GM21717 (cell line): ENCODE measurements around the gene HSPB9.
"Not testable (repeated sequence)": the region's sequence is repeated elsewhere in the genome, so short reads cannot be mapped to it uniquely, and the experiment has no call there.

Source experiments
- ATAC-seq: cut with Tn5 transposase; IDR thresholded peaks from one replicate; pipeline ENCODE4 v1.9.1; 2021; ENCODE audit warnings: mild to moderate bottlenecking, moderate library complexity; ENCODE audit not compliant: unreplicated experiment

Gene HSPB9

GRCh38 chr17:42141382-42141781 lies 18.8 kb downstream of the HSPB9 start:
- no peak for ATAC-seq

GRCh38 chr17:42142371-42142896 lies 19.8 kb downstream of the HSPB9 start:
- no peak for ATAC-seq

GRCh38 chr17:42143138-42143537 lies 20.5 kb downstream of the HSPB9 start:
- ATAC-seq, result not testable (repeated sequence)

DNA sequence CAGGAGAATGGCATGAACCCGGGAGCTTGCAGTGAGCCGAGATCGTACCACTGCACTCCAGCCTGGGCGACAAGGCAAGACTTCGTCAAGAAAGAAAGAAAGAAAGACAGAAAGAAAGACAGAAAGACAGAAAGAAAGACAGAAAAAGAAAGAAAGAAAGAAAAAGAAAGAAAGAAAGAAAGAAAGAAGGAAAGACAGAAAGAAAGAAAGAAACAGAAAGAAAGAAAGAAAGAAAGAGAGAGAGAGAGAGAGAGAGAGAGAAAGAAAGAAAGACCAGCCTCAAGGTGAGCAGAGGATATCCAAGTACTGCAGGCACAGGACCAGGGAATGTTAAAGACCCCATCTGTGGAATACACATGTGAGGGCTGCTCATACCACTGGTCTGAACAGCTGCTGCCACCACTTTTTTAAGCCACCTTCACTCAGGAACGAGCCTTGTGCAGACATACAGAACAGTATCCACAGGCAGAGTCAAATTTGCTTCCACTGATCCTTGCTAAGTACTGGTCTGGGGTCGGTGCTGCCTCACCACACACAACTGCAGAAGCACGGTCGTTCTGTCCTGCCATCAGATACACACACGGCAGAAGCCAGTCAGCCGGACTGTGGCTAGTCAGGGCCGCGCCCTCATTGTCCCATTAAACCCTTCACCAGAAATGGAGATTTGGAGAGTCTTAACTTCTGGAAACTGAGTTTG lies 24.5 kb downstream of the HSPB9 start:
- ATAC-seq, result no peak

DNA sequence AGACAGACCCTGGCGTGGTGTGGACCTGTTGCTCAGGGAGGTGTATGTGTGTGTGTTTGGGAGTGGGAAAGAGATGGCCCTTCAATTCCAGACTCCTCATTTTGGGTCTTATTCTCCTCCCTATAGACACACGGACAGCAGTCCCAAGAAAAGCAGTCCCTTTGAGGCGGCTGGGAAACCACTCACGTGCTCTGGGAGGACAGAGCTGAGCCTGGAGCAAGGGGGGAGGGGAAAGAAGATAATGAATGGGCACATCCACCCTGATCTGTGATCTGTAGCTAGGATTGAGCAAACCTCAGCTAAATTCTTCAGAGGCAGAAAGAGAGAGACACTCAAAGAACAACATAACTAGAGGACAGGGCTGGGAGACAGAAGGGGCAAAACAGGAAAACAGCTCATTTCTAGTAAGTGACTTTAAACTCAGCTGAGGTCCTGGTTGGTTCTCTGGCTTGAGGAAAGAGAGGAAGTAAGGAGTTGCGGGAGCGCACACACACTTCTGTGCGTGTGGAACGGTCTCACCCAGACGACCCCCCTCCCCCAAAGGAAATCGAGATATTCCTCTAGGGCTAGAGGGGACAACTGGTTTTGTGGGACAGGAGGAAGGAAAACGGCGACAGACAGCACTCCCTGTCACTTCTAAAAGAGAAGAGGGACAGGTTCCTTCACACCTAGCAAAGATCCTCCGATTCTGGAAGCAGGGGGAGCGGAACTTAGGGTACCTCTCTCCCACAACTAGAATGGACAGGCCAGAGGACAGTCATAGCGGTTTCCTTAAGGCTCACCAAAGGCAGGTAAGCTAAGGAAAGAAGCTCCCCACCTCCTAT lies 31.5 kb downstream of the HSPB9 start:
- ATAC-seq, result no peak

- ATAC-seq, result no peak
Observed at GRCh38 chr17:42155614-42156045, 33.0 kb downstream of the HSPB9 start.

- no peak for ATAC-seq
Observed at GRCh38 chr17:42159796-42160530, 37.4 kb downstream of the HSPB9 start.

GRCh38 chr17:42160531-42160910 lies 37.9 kb downstream of the HSPB9 start:
- ATAC-seq, result no peak

DNA sequence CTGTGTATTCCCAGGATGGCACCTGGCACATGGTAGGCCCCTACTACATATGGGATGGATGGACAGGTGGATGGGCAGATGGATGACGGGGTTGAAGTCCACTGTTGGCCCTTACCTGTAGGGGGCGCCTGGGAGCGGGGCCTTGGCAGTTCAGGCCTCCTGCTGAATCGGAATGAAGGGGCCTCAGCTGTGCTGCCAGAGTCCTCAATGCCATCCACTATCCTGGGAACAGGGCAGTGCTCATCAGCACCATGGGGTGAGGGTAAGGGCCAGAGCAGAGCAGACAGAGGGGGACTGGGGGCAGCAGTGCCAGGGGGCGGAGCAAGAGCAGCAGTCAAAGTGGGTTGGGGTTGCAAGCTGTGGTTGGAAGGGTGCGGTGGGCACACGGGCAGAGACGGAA lies 40.5 kb downstream of the HSPB9 start:
- no peak for ATAC-seq

DNA sequence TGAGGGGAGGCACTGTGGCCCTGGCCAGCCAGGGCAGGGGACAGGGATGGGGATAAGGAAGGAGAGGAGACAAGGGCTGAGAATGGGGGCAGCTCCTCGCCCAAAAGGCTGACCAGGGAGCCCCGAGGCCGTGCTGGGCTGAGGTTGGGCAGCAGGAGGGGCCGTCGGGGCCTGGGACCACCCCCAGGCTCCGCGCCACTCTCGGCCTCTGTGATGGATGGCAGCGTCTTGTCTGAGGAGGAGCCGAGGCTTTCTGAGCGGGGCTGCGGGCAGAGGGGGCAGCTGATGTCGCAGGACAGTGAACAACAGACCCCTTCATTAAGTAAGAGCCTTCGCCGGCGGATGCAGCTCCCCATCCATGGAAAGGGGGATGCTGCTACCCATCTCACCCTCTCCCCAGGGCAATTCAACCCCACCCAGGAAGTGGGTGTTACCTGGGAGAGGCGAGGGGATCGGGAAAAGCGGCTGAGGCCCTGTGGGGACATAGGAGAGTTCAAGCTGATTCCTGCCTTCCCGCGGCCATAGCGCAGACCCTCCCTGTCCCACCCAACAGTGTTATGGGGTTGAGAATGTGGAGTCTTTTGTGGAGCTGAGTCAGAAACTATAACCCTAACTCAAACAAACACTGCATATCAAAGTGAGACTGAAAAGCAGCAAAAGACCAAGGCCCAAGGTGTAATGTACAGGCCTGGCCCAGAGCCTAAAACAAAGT lies 41.2 kb downstream of the HSPB9 start:
- no peak for ATAC-seq

GRCh38 chr17:42165751-42166150 lies 43.1 kb downstream of the HSPB9 start:
- ATAC-seq, result no peak

DNA sequence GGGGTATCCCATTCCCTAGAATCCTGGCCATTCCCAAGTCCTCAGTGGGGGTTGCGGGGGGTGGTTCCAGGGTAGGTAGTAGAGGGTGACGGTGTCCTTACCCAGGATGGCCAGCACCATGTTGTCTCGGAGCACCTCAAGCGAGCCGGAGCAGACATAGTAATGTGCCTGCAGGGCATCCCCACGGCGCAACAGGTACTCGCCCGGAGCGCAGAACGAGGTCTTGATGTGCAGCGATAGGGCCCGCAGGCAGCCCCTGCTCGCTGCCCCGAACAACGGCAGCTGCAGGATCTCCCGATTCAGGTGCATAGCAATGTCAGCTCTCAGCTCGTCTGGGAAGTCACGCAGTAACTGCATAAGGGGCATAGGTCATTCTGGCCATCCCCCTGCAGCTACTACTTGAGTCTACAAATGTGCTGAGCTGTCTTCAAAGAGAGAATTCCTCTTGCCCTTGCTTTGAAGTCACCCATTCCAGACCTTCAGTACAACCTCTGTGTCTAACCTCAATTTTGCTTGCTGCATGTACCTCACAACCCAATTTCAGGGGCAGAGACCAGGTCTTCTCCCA lies 43.7 kb downstream of the HSPB9 start:
- ATAC-seq, result no peak

DNA sequence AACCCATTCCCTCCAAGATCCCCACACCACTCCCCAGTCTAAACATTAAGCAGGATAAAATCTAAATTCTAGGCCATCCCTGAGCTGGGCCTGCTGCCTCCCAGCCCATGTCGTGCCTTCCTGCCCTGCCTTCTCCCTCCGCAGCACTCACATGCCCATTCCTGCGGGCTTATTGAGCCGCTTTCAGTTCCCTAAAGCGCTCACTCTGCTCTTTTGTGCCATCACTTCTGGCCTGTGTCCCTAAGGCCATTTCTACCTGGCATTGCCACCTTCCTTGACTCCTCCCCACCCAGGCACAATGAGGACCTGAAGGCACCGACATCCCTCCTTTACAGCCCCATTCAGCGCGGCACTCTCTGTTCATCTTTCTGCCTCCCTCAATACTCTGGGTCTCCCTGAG lies 45.2 kb downstream of the HSPB9 start:
- no peak for ATAC-seq

- ATAC-seq, result no peak
Observed at GRCh38 chr17:42169351-42169750, 46.7 kb downstream of the HSPB9 start.

- ATAC-seq, result no peak
Observed at GRCh38 chr17:42171831-42172230, 49.2 kb downstream of the HSPB9 start.
